PC-9 (cell line): ENCODE measurements around the gene AKAP13. TPM values are rescaled to one million over a fixed set of nuclear protein-coding genes. Genes with fewer than 3 reads are reported as not detected.

Experiments used
- BruUV-seq: library from RNA; stranded (reverse); fragments of 400-500 nt; replicated peaks from 2 replicates; lab custom pipeline; 2021; lab: Mats Ljungman, UMichigan
- CTCF ChIA-PET: fragments of 300-600 bp; sonication (Branson Sonifier 250); formaldehyde crosslinking; loops from one replicate; lab custom pipeline; 2022; ENCODE audit warnings: antibody characterized with exemption; lab: Charles Lee
- POLR2A ChIA-PET: fragments of 300-600 bp; sonication (Branson Sonifier 250); formaldehyde crosslinking; loops from one replicate; lab custom pipeline; 2022; ENCODE audit warnings: antibody characterized with exemption; ENCODE audit not compliant: unreplicated experiment; lab: Charles Lee
- DNase-seq, 2 experiments: peaks; one replicate each; pipeline versions ENCODE4 v3.0.0 to v3.0.0-alpha.2; 2015 to 2022; ENCODE audit warnings: mixed read lengths in 1 of 2
- H2AFZ ChIP-seq: fragments of 200-600 bp; sonication (generic); 2 replicates; pipeline ENCODE4 v1.8.1; 2017; ENCODE audit warnings: antibody characterized with exemption
- H3F3A ChIP-seq: fragments of 200-600 bp; sonication (generic); 2 replicates; pipeline ENCODE4 v1.8.1; 2017; ENCODE audit warnings: antibody characterized with exemption, mild to moderate bottlenecking, low read depth; ENCODE audit not compliant: insufficient read depth
- H3K27ac ChIP-seq: fragments of 200-600 bp; sonication (generic); 2 replicates; pipeline ENCODE4 v1.6.1; 2016; ENCODE audit warnings: mixed run types
- H3K27me3 ChIP-seq: fragments of 200-600 bp; sonication (generic); 2 replicates; pipeline ENCODE4 v1.6.1; 2016; ENCODE audit warnings: low read depth, mixed run types; ENCODE audit not compliant: insufficient read depth
- H3K36me3 ChIP-seq: fragments of 200-600 bp; sonication (generic); 2 replicates; pipeline ENCODE4 v1.6.1; 2016; ENCODE audit warnings: low read depth, mixed run types
- H3K4me1 ChIP-seq: fragments of 200-600 bp; sonication (generic); replicated peaks from 2 replicates; pipeline ENCODE4 v1.6.1; 2016; ENCODE audit warnings: mixed run types; ENCODE audit not compliant: insufficient read depth
- H3K4me2 ChIP-seq: fragments of 200-600 bp; sonication (generic); 2 replicates; pipeline ENCODE4 v1.6.1; 2017; ENCODE audit warnings: mixed run types
- H3K4me3 ChIP-seq: fragments of 200-600 bp; sonication (generic); 2 replicates; pipeline ENCODE4 v1.6.1; 2016; ENCODE audit warnings: mixed run types
- H3K79me2 ChIP-seq: fragments of 200-600 bp; sonication (generic); 2 replicates; pipeline ENCODE4 v1.6.1; 2017; ENCODE audit warnings: low read depth, mixed run types
- H3K9me2 ChIP-seq: fragments of 200-600 bp; sonication (generic); 2 replicates; pipeline ENCODE4 v1.8.1; 2017; ENCODE audit warnings: mild to moderate bottlenecking; ENCODE audit not compliant: insufficient read depth
- H3K9me3 ChIP-seq: fragments of 200-600 bp; sonication (generic); 2 replicates; pipeline ENCODE4 v1.8.1; 2016; ENCODE audit warnings: low read depth; ENCODE audit not compliant: insufficient read depth
- H4K20me1 ChIP-seq: fragments of 200-600 bp; sonication (generic); 2 replicates; pipeline ENCODE4 v1.8.1; 2017; ENCODE audit not compliant: insufficient read depth
- EZH2 ChIP-seq: fragments of 200-600 bp; sonication (generic); IDR thresholded peaks from 2 replicates; pipeline ENCODE4 v1.8.0; 2017; ENCODE audit warnings: antibody characterized with exemption, low read depth
- intact Hi-C: fragments of 100-400 bp; cut with micrococcal nuclease; formaldehyde crosslinking; loops from one replicate; pipeline ENCODE4 v1.10.0; 2022; ENCODE audit not compliant: unreplicated experiment
- total RNA-seq: library from RNA; stranded (reverse); gene quantifications from 2 replicates; pipeline ENCODE4 v1.2.3, GENCODE V29; 2021
- TF ChIP-seq, protein P1 (sequence below): fragments of 200-600 bp; sonication (generic); conservative IDR thresholded peaks from 2 replicates; pipeline ENCODE4 v1.6.1; 2017; ENCODE audit warnings: mixed run types, antibody characterized with exemption, mild to moderate bottlenecking, moderate library complexity

The AKAP13 gene
- total RNA-seq, 1 experiment from 2014 or later, result 82.5 TPM

- no peaks in the 10 kb centered on the region for H3F3A ChIP-seq
- no peaks in the 10 kb centered on the region for H3K9me2 ChIP-seq
- no peaks in the 10 kb centered on the region for H3K27me3 ChIP-seq
- H3K9me3 ChIP-seq, result no peaks in the 10 kb centered on the region
- POLR2A ChIA-PET, result no interaction called here
- no peak overlapping the region for H3K4me3 ChIP-seq
- H3K27ac ChIP-seq, result no peak overlapping the region
- H4K20me1 ChIP-seq, result no peaks in the 10 kb centered on the region; the same call in 1 of the 2 replicates
- no TSS peak for BruUV-seq
- CTCF ChIA-PET, result no interaction called here
- TF ChIP-seq, protein P1, sequence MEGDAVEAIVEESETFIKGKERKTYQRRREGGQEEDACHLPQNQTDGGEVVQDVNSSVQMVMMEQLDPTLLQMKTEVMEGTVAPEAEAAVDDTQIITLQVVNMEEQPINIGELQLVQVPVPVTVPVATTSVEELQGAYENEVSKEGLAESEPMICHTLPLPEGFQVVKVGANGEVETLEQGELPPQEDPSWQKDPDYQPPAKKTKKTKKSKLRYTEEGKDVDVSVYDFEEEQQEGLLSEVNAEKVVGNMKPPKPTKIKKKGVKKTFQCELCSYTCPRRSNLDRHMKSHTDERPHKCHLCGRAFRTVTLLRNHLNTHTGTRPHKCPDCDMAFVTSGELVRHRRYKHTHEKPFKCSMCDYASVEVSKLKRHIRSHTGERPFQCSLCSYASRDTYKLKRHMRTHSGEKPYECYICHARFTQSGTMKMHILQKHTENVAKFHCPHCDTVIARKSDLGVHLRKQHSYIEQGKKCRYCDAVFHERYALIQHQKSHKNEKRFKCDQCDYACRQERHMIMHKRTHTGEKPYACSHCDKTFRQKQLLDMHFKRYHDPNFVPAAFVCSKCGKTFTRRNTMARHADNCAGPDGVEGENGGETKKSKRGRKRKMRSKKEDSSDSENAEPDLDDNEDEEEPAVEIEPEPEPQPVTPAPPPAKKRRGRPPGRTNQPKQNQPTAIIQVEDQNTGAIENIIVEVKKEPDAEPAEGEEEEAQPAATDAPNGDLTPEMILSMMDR, result no peak
- no peak for TF ChIP-seq EZH2
- DNase-seq, result no peak
- H3K4me2 ChIP-seq, result no peak overlapping the region
- intact Hi-C loops, result no loop called here
- H2AFZ ChIP-seq, result no peak overlapping the region
- H3K79me2 ChIP-seq, result no peaks in the 10 kb centered on the region
- H3K4me1 ChIP-seq, result no peaks in the 10 kb centered on the region
- 0 out of 2 replicates have a peak, but pooled peaks cover 15% of the 10 kb centered on the region for H3K36me3 ChIP-seq
Measured at GRCh38 chr15:85746641-85747040, 366.2 kb downstream of the AKAP13 start.

- DNase-seq, result no peak
- POLR2A ChIA-PET, result no interaction called here
- Histone ChIP-seq H3K27ac (no peak overlapping the region), H3K4me2 (no peak overlapping the region), H3K4me1 (no peaks in the 10 kb centered on the region), H3K27me3 (no peaks in the 10 kb centered on the region), H4K20me1 (no peaks in the 10 kb centered on the region; the same call in 1 of the 2 replicates), H3K79me2 (no peaks in the 10 kb centered on the region), H3K36me3 (0 out of 2 replicates have a peak, but pooled peaks cover 15% of the 10 kb centered on the region), H3K9me3 (no peaks in the 10 kb centered on the region), H3K9me2 (no peaks in the 10 kb centered on the region), H3K4me3 (no peak overlapping the region), H3F3A (no peaks in the 10 kb centered on the region), H2AFZ (no peak overlapping the region)
- no TSS peak for BruUV-seq
- intact Hi-C loops, result no loop called here
- TF ChIP-seq, protein P1, result no peak; the same call in 1 of the 2 replicates
- no peak for TF ChIP-seq EZH2
- CTCF ChIA-PET, result no interaction called here
Measured at GRCh38 chr15:85748176-85748575, 367.8 kb downstream of the AKAP13 start.

DNA sequence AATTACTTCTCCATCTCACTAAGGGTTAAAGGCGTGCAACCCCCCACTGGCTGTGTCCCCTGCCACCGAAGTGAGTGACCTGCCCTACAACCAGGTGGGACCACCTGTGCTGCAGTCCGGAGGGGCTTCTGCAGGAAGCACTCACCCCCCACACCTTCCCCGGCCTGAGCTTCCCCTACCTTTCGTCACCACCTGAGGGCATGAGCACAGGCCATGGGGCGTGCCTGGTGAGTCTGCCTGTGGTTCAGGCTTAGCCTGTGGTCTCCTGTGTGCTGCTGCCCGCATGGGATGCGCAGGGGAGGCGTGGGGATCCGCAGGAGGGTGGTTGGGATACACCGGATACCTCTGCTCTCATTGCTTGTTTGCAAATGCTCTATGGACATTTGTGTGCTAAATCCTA is 368.3 kb downstream of the AKAP13 start:
- POLR2A ChIA-PET, result no interaction called here

More for the DNA sequence above, 368.3 kb downstream of the AKAP13 start:
- Histone ChIP-seq H4K20me1 (no peaks in the 10 kb centered on the region; the same call in 1 of the 2 replicates), H3K27me3 (no peaks in the 10 kb centered on the region), H3K4me3 (no peak overlapping the region), H3K79me2 (no peaks in the 10 kb centered on the region), H3K4me1 (no peaks in the 10 kb centered on the region), H3K9me2 (no peaks in the 10 kb centered on the region), H2AFZ (no peak overlapping the region), H3K9me3 (no peaks in the 10 kb centered on the region), H3F3A (no peaks in the 10 kb centered on the region), H3K27ac (no peak overlapping the region), H3K4me2 (no peak overlapping the region), H3K36me3 (0 out of 2 replicates have a peak, but pooled peaks cover 15% of the 10 kb centered on the region)
- DNase-seq, result no peak
- CTCF ChIA-PET, result no interaction called here
- intact Hi-C loops, result no loop called here
- BruUV-seq, result no TSS peak
- TF ChIP-seq, protein P1, result no peak; the same call in 1 of the 2 replicates
- TF ChIP-seq EZH2, result no peak
